Caco-2 (cell line): ENCODE data around the gene TRIM72. TPM values are rescaled to one million over a fixed set of nuclear protein-coding genes. Genes with fewer than 3 reads are reported as not detected.

Experiments used
- BruUV-seq: library from RNA; stranded (reverse); fragments of 400-500 nt; replicated peaks from 2 replicates; lab custom pipeline; 2021; lab: Mats Ljungman, UMichigan
- CTCF ChIA-PET: fragments of 300-600 bp; sonication (Branson Sonifier 250); formaldehyde crosslinking; loops from one replicate; lab custom pipeline; 2022; ENCODE audit warnings: antibody characterized with exemption; lab: Charles Lee
- POLR2A ChIA-PET: fragments of 300-600 bp; sonication (Branson Sonifier 250); formaldehyde crosslinking; loops from one replicate; lab custom pipeline; 2022; ENCODE audit warnings: antibody characterized with exemption; lab: Charles Lee
- DNase-seq, 2 experiments: peaks; one replicate each; pipeline versions ENCODE4 v3.0.0 to v3.0.0-alpha.2; 2020 to 2022
- H3K27me3 ChIP-seq: replicated peaks from 2 replicates; pipeline ENCODE4 v1.6.0; 2011; ENCODE audit warnings: low read length; ENCODE audit not compliant: control insufficient read depth, insufficient read depth
- H3K36me3 ChIP-seq: 2 replicates; pipeline ENCODE4 v1.5.1; 2011; ENCODE audit warnings: low read length; ENCODE audit not compliant: control insufficient read depth, insufficient read depth
- H3K4me1 ChIP-seq: fragments of 250-450 bp; sonication (Bioruptor Pico); 2 replicates; pipeline ENCODE4 v1.5.1; 2020; ENCODE audit warnings: mild to moderate bottlenecking
- H3K4me3 ChIP-seq: 2 replicates; pipeline ENCODE4 v1.5.1; 2011; ENCODE audit warnings: low read depth, mild to moderate bottlenecking, control low read depth, low read length
- H3K9me3 ChIP-seq: fragments of 250-450 bp; sonication (Bioruptor Pico); 2 replicates; pipeline ENCODE4 v1.5.1; 2020; ENCODE audit warnings: mild to moderate bottlenecking, moderate library complexity
- H3K27ac Mint-ChIP-seq: one replicate; pipeline ENCODE4 v1.8.0; 2022; ENCODE audit warnings: mixed read lengths; ENCODE audit not compliant: unreplicated experiment
- H3K27me3 Mint-ChIP-seq: one replicate; pipeline ENCODE4 v1.8.0; 2022; ENCODE audit warnings: mixed read lengths; ENCODE audit not compliant: insufficient read depth, unreplicated experiment
- H3K36me3 Mint-ChIP-seq: one replicate; pipeline ENCODE4 v1.8.0; 2022; ENCODE audit warnings: mild to moderate bottlenecking, mixed read lengths; ENCODE audit not compliant: insufficient read depth, unreplicated experiment
- H3K4me1 Mint-ChIP-seq: one replicate; pipeline ENCODE4 v1.8.0; 2022; ENCODE audit warnings: low read depth, mixed read lengths; ENCODE audit not compliant: unreplicated experiment
- H3K4me3 Mint-ChIP-seq: one replicate; pipeline ENCODE4 v1.8.0; 2022; ENCODE audit warnings: mild to moderate bottlenecking, moderate library complexity, mixed read lengths; ENCODE audit not compliant: unreplicated experiment
- H3K9me3 Mint-ChIP-seq: one replicate; pipeline ENCODE4 v1.8.0; 2022; ENCODE audit warnings: mixed read lengths; ENCODE audit not compliant: unreplicated experiment
- intact Hi-C: fragments of 100-400 bp; cut with micrococcal nuclease; formaldehyde crosslinking; loops from one replicate; pipeline ENCODE4 v1.10.0; 2022; ENCODE audit not compliant: unreplicated experiment
- total RNA-seq: library from RNA; stranded (reverse); gene quantifications from 2 replicates; pipeline ENCODE4 v1.2.3, GENCODE V29; 2022
- TF ChIP-seq, protein P1 (sequence below), 2 experiments: fragments of 200-600 bp in 1 of 2; IDR thresholded peaks; 1 replicate in 1 of 2; 2 replicates in 1 of 2; pipeline versions ENCODE4 v1.5.1 to v1.8.0; 2011 to 2022; ENCODE audit warnings: antibody characterized with exemption in 1 of 2, control low read depth in 1 of 2, inconsistent platforms in 1 of 2, low read depth in 1 of 2, low read length in 1 of 2, mild to moderate bottlenecking in 1 of 2, moderate library complexity in 1 of 2; ENCODE audit not compliant: insufficient read depth in 1 of 2, severe bottlenecking in 1 of 2, unreplicated experiment in 1 of 2

The TRIM72 gene
- total RNA-seq, 1 experiment from 2014 or later: 0.07 TPM

DNA sequence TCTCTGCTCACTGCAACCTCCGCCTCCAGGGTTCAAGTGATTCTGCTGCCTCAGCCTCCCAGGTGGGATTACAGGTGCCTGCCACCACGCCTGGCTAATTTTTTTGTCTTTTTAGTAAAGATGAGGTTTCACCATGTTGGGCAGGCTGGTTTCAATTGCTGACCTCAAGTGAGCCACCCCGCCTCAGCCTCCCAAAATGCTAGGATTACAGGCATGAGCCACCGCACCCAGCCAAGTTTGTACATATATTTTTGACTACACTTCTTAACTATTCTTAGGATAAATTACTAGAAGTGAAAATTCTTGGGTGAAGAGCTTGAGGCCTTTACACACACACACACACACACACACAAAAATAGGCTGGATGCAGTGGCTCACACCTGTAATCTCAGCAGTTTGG, 44.4 kb downstream of the TRIM72 start:
- POLR2A ChIA-PET: no interaction called here
- Mint-ChIP-seq H3K4me3 (no peak overlapping the region), H3K27ac (no peak overlapping the region), H3K9me3 (no peaks in the 10 kb centered on the region), H3K36me3 (no peaks in the 10 kb centered on the region), H3K27me3 (no peaks in the 10 kb centered on the region), H3K4me1 (peaks cover 6% of the 10 kb centered on the region)
- intact Hi-C loops: no loop called here
- no peak for DNase-seq
- TF ChIP-seq, protein P1, sequence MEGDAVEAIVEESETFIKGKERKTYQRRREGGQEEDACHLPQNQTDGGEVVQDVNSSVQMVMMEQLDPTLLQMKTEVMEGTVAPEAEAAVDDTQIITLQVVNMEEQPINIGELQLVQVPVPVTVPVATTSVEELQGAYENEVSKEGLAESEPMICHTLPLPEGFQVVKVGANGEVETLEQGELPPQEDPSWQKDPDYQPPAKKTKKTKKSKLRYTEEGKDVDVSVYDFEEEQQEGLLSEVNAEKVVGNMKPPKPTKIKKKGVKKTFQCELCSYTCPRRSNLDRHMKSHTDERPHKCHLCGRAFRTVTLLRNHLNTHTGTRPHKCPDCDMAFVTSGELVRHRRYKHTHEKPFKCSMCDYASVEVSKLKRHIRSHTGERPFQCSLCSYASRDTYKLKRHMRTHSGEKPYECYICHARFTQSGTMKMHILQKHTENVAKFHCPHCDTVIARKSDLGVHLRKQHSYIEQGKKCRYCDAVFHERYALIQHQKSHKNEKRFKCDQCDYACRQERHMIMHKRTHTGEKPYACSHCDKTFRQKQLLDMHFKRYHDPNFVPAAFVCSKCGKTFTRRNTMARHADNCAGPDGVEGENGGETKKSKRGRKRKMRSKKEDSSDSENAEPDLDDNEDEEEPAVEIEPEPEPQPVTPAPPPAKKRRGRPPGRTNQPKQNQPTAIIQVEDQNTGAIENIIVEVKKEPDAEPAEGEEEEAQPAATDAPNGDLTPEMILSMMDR (IDR thresholded peaks at IDR 0.05; ENCODE audit: insufficient read depth in 1 of 2, low read depth in 1 of 2, low read length in 1 of 2, severe bottlenecking in 1 of 2, unreplicated experiment in 1 of 2): no peak
- CTCF ChIA-PET: interaction anchor here (0.6 kb wide), 1 partner anchor 42 kb away, joined by 3 read pairs; no protein-coding TSS in a partner anchor
- H3K27me3 ChIP-seq: no peaks in the 10 kb centered on the region; the same call in 1 of the 2 replicates
- no peaks in the 10 kb centered on the region for H3K9me3 ChIP-seq
- no peaks in the 10 kb centered on the region for H3K36me3 ChIP-seq
- H3K4me1 ChIP-seq: 0 out of 2 replicates have a peak, but pooled peaks cover 5% of the 10 kb centered on the region
- no peak overlapping the region for H3K4me3 ChIP-seq
- no TSS peak for BruUV-seq

DNA sequence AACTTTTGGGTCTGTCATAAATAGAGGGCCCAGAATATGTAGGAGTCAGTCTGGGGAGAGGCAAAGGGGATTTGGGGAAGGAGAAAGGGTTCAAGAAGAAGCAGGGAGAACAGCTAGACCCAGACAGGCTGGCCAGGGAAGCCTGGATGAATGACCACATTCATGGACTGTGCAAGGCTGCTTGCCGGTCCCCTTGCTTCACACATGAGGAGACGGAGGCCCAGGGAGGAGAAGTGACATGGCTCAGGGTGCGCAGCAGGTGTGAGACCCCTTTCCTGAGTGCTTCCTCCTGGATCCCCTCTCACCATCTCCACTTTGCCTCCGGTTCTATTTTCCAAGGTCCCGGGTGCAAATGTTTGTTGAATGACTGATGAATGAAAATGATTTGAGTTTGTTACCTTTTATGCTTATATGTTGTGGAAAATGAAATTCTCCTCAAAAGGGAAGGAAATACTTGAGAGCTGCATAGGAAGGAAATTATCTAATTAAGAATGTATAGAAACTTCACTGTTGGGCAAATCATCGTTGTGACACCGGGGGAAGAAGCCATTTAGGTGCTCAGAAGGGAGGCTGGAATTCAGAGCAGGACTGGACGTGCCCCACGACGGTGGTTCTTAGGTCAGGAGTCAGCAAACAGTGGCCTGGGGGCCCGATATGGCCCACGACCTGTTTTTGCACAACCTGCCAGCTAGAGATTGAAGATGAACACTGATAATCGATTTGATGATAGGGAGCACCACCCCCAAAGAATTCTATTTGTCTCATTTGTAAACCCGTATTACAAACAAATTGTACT, 46.4 kb downstream of the TRIM72 start:
- H3K4me3 ChIP-seq: no peak overlapping the region
- no peak overlapping the region for H3K4me3 Mint-ChIP-seq
- peaks cover 1% of the 10 kb centered on the region for H3K4me1 Mint-ChIP-seq
- H3K9me3 Mint-ChIP-seq: no peaks in the 10 kb centered on the region
- no peaks in the 10 kb centered on the region; the same call in 1 of the 2 replicates for H3K27me3 ChIP-seq
- no peak overlapping the region for H3K27ac Mint-ChIP-seq
- POLR2A ChIA-PET: no interaction called here
- H3K9me3 ChIP-seq: no peaks in the 10 kb centered on the region
- intact Hi-C loops: no loop called here
- no peaks in the 10 kb centered on the region for H3K36me3 ChIP-seq
- H3K27me3 Mint-ChIP-seq: no peaks in the 10 kb centered on the region
- TF ChIP-seq, protein P1 (IDR thresholded peaks at IDR 0.05; ENCODE audit: insufficient read depth in 1 of 2, low read depth in 1 of 2, low read length in 1 of 2, severe bottlenecking in 1 of 2, unreplicated experiment in 1 of 2): no peak
- no peak for DNase-seq
- BruUV-seq: no TSS peak
- H3K36me3 Mint-ChIP-seq: no peaks in the 10 kb centered on the region
- no peaks in the 10 kb centered on the region for H3K4me1 ChIP-seq
- CTCF ChIA-PET: interaction anchor here (0.6 kb wide), 1 partner anchor 10 kb away, joined by 4 read pairs; no protein-coding TSS in a partner anchor

DNA sequence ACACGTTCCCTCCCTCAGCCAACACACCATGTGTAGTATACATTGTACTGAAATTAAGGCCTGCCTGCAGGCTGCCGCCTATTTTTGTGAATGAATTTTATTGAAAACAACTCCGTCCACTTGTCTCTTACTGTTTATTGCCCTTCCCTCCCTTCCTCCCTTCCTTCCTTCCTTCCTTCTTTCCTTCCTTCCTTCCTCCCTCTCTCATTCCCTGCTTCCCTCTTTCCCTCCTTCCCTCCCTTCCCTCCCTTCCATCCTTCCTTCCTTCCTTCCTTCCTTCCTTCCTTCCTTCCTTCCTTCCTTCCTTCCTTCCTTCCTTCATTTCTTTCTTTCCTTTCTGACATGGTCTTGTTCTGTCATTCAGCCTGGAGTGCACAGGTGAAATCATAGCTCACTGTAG, 48.2 kb downstream of the TRIM72 start:
- no peaks in the 10 kb centered on the region for H3K4me1 ChIP-seq
- no peak overlapping the region for H3K4me3 ChIP-seq
- H3K9me3 ChIP-seq: no peaks in the 10 kb centered on the region
- H3K27me3 ChIP-seq: no peaks in the 10 kb centered on the region; the same call in 1 of the 2 replicates
- ChIA-PET CTCF (interaction anchor here (0.7 kb wide), 1 partner anchor 36 kb away, joined by 5 read pairs; no protein-coding TSS in a partner anchor), POLR2A (no interaction called here)
- Mint-ChIP-seq H3K27ac (no peak overlapping the region), H3K9me3 (no peaks in the 10 kb centered on the region), H3K27me3 (no peaks in the 10 kb centered on the region), H3K36me3 (no peaks in the 10 kb centered on the region), H3K4me3 (no peak overlapping the region), H3K4me1 (peaks cover 6% of the 10 kb centered on the region)
- intact Hi-C loops: no loop called here
- no TSS peak for BruUV-seq
- TF ChIP-seq, protein P1 (IDR thresholded peaks at IDR 0.05; ENCODE audit: insufficient read depth in 1 of 2, low read depth in 1 of 2, low read length in 1 of 2, severe bottlenecking in 1 of 2, unreplicated experiment in 1 of 2): no peak
- no peaks in the 10 kb centered on the region for H3K36me3 ChIP-seq
- DNase-seq: no peak
